GM12878 (cell line): ENCODE data around the gene RAB36. TPM values are rescaled to one million over a fixed set of nuclear protein-coding genes. Genes with fewer than 3 reads are reported as not detected.

Experiments used
- ATAC-seq: fragments of 200-7000 bp; cut with Tn5 transposase; 3 replicates; pipeline ENCODE4 v1.9.1; 2020; ENCODE audit warnings: mild to moderate bottlenecking, moderate library complexity
- BruUV-seq: library from RNA; stranded (reverse); fragments of 400-500 nt; replicated peaks from 2 replicates; lab custom pipeline; 2021; lab: Mats Ljungman, UMichigan
- CTCF ChIA-PET: fragments of 300-600 bp; sonication (Branson Sonifier 250); formaldehyde crosslinking; extraction: SDS; loops from one replicate; lab custom pipeline; 2021; ENCODE audit warnings: inconsistent platforms; lab: Yijun Ruan, JAX
- POLR2A ChIA-PET: fragments of 350-600 bp; formaldehyde crosslinking; extraction: SDS; loops from one replicate; lab custom pipeline; 2021; ENCODE audit warnings: inconsistent platforms; lab: Charles Lee
- RAD21 ChIA-PET: fragments of 300-600 bp; sonication (Branson Sonifier 250); formaldehyde crosslinking; loops from one replicate; lab custom pipeline; 2023; ENCODE audit warnings: antibody characterized with exemption; ENCODE audit not compliant: unreplicated experiment; lab: Charles Lee
- SMC1A ChIA-PET: fragments of 300-600 bp; sonication (Branson Sonifier 250); formaldehyde crosslinking; loops from one replicate; lab custom pipeline; 2023; ENCODE audit not compliant: unreplicated experiment, uncharacterized antibody; lab: Charles Lee
- DNase-seq: peaks from one replicate; pipeline ENCODE4 v3.0.0-alpha.2; 2011; ENCODE audit warnings: low read depth, low spot score
- FAIRE-seq: peaks from 3 replicates; lab custom pipeline; 2011; peaks lifted over from hg19 to GRCh38; lab: Jason Lieb, UNC
- H2AFZ ChIP-seq: 2 replicates; pipeline ENCODE4 v1.6.0; 2011; ENCODE audit warnings: low read depth, low read length, control low read depth; ENCODE audit not compliant: control insufficient read depth
- H3K27ac ChIP-seq: 2 replicates; pipeline ENCODE4 v1.5.1; 2011; ENCODE audit warnings: control low read depth; ENCODE audit not compliant: control insufficient read depth, insufficient read depth
- H3K27me3 ChIP-seq, 2 experiments: replicated peaks in 1 of 2; 2 replicates each; pipeline versions ENCODE4 v1.6.0 to v1.6.1; 2011; ENCODE audit warnings: low read length in 1 of 2; ENCODE audit not compliant: control insufficient read depth in 2 of 2, insufficient read depth in 2 of 2
- H3K36me3 ChIP-seq, 2 experiments: 2 replicates each; pipeline ENCODE4 v1.5.1; 2011; ENCODE audit warnings: low read length in 1 of 2; ENCODE audit not compliant: control insufficient read depth in 2 of 2, insufficient read depth in 2 of 2
- H3K4me1 ChIP-seq: 2 replicates; pipeline ENCODE4 v1.6.1; 2011; ENCODE audit warnings: mild to moderate bottlenecking, low read length, moderate library complexity, mixed read lengths; ENCODE audit not compliant: control insufficient read depth, insufficient read depth
- H3K4me2 ChIP-seq: 2 replicates; pipeline ENCODE4 v1.6.0; 2011; ENCODE audit warnings: control low read depth; ENCODE audit not compliant: control insufficient read depth, insufficient read depth
- H3K4me3 ChIP-seq: fragments of 200-600 bp; sonication (generic); 2 replicates; pipeline ENCODE4 v1.5.1; 2016
- H3K79me2 ChIP-seq: 2 replicates; pipeline ENCODE4 v1.6.0; 2011; ENCODE audit warnings: low read length; ENCODE audit not compliant: control insufficient read depth, insufficient read depth
- H3K9ac ChIP-seq: 2 replicates; pipeline ENCODE4 v1.8.0; 2011; ENCODE audit warnings: low read length, control low read depth, mixed read lengths; ENCODE audit not compliant: control insufficient read depth, insufficient read depth
- H3K9me3 ChIP-seq: replicated peaks from 3 replicates; pipeline ENCODE4 v1.5.1; 2011; ENCODE audit warnings: mild to moderate bottlenecking, low read length; ENCODE audit not compliant: control insufficient read depth, insufficient read depth
- H4K20me1 ChIP-seq: 2 replicates; pipeline ENCODE4 v1.6.0; 2011; ENCODE audit not compliant: control insufficient read depth, insufficient read depth
- ASH2L ChIP-seq: fragments of 300-600, 200-600 bp; sonication (generic); IDR thresholded peaks from 2 replicates; pipeline ENCODE4 v1.6.1; 2017; ENCODE audit warnings: low read depth, mild to moderate bottlenecking, borderline replicate concordance
- EED ChIP-seq: sonication (generic); IDR thresholded peaks from 2 replicates; pipeline ENCODE4 v1.6.1; 2016; ENCODE audit warnings: antibody characterized with exemption, low read depth
- EGR1 ChIP-seq, 2 experiments: IDR thresholded peaks; 1 replicate in 1 of 2; 2 replicates in 1 of 2; pipeline ENCODE4 v1.6.1; 2011 to 2012; ENCODE audit warnings: low read depth in 2 of 2, low read length in 2 of 2, borderline replicate concordance in 1 of 2, mild to moderate bottlenecking in 1 of 2, moderate library complexity in 1 of 2
- ESRRA ChIP-seq: IDR thresholded peaks from 2 replicates; pipeline ENCODE4 v1.6.1; 2012; ENCODE audit warnings: mild to moderate bottlenecking, low read length, improper control_type of control experiment
- GABPA ChIP-seq: IDR thresholded peaks from 2 replicates; pipeline ENCODE4 v1.6.1; 2014; ENCODE audit warnings: antibody characterized with exemption, low read depth, mild to moderate bottlenecking, inconsistent platforms
- HDAC6 ChIP-seq: fragments of 200-600 bp; sonication (generic); IDR thresholded peaks from one replicate; pipeline ENCODE4 v1.8.0; 2017; ENCODE audit warnings: antibody characterized with exemption; ENCODE audit not compliant: unreplicated experiment
- IRF4 ChIP-seq: IDR thresholded peaks from 2 replicates; pipeline ENCODE4 v1.6.1; 2011; ENCODE audit warnings: low read depth, low read length
- JUNB ChIP-seq: IDR thresholded peaks from 2 replicates; pipeline ENCODE4 v1.6.1; 2016; ENCODE audit warnings: antibody characterized with exemption, mild to moderate bottlenecking
- MYC ChIP-seq: IDR thresholded peaks from 2 replicates; pipeline ENCODE4 v1.6.1; 2011; ENCODE audit warnings: mild to moderate bottlenecking, low read length, moderate library complexity, inconsistent platforms; ENCODE audit not compliant: insufficient read depth, insufficient replicate concordance, insufficient read length, severe bottlenecking
- NBN ChIP-seq: fragments of 450-650 bp; IDR thresholded peaks from 2 replicates; pipeline ENCODE4 v1.6.1; 2016
- POLR2A ChIP-seq: IDR thresholded peaks from 2 replicates; pipeline ENCODE4 v1.6.1; 2011; ENCODE audit warnings: low read depth, mild to moderate bottlenecking, low read length
- RB1 ChIP-seq: fragments of 450-650 bp; formaldehyde crosslinking; IDR thresholded peaks from 2 replicates; pipeline ENCODE4 v1.6.1; 2017; ENCODE audit warnings: mild to moderate bottlenecking, borderline replicate concordance
- SMAD1 ChIP-seq: fragments of 450-650 bp; IDR thresholded peaks from 2 replicates; pipeline ENCODE4 v1.6.1; 2018; ENCODE audit warnings: mild to moderate bottlenecking, low read depth; ENCODE audit not compliant: partially characterized antibody
- STAT1 ChIP-seq: fragments of 450-650 bp; conservative IDR thresholded peaks from 2 replicates; pipeline ENCODE4 v1.6.1; 2014; ENCODE audit warnings: antibody characterized with exemption, mild to moderate bottlenecking
- WRNIP1 ChIP-seq: IDR thresholded peaks from 2 replicates; pipeline ENCODE4 v1.6.1; 2011; ENCODE audit warnings: low read depth, low read length, improper control_type of control experiment, borderline replicate concordance
- ZNF217 ChIP-seq: fragments of 450-650 bp; IDR thresholded peaks from 2 replicates; pipeline ENCODE4 v1.6.1; 2017; ENCODE audit warnings: antibody characterized with exemption, mild to moderate bottlenecking
- ZSCAN29 ChIP-seq: fragments of 450-650 bp; IDR thresholded peaks from 2 replicates; pipeline ENCODE4 v1.6.1; 2017; ENCODE audit warnings: mild to moderate bottlenecking, moderate library complexity
- in situ Hi-C: fragments of 300-500 bp; cut with MboI; formaldehyde crosslinking; loops from 9 replicates; pipeline ENCODE4 v1.14.3; 2018; ENCODE audit warnings: mixed read lengths
- intact Hi-C: fragments of 100-400 bp; cut with micrococcal nuclease; formaldehyde crosslinking; loops from one replicate; pipeline ENCODE4 v1.14.2; 2022; ENCODE audit not compliant: unreplicated experiment
- polyA plus RNA-seq, 11 experiments: library from polyadenylated mRNA; depleted of rRNA in 4 of 11; unstranded in 6 of 11; stranded (reverse) in 5 of 11; fragments of >200 nt; fragmentation: Nextera tagmentation in 4 of 11; fragmentation: Illumina TruSeq in 1 of 11; extraction: Ambion mirVana in 4 of 11; extraction: Trizol in 1 of 11; gene quantifications; 1 replicate in 1 of 11; 2 replicates in 10 of 11; pipeline versions ENCODE4 v1.2.1 to v1.2.3, GENCODE V29; 2011 to 2016; ENCODE audit warnings: inconsistent platforms in 2 of 11, missing spikeins in 2 of 11, low read depth in 1 of 11
- total RNA-seq, 4 experiments: library from RNA; depleted of rRNA in 3 of 4; stranded (reverse); fragments of >200 nt in 3 of 4; fragmentation: Illumina TruSeq in 1 of 4; extraction: Trizol in 1 of 4; gene quantifications; 2 replicates each; pipeline versions ENCODE4 v1.2.1 to v1.2.3, GENCODE V29; 2013 to 2021
- TF ChIP-seq, protein P1 (sequence below): fragments of 450-650 bp; IDR thresholded peaks from 2 replicates; pipeline ENCODE4 v1.6.1; 2017; ENCODE audit warnings: low read depth, mild to moderate bottlenecking, moderate library complexity

The RAB36 gene
- total and polyA plus RNA-seq, 10 of the 15 experiments (the other 5 are each of a cell fraction or from before 2014, with no cell fraction given) = 0.31 to 2.7 (median 1.1) TPM

DNA sequence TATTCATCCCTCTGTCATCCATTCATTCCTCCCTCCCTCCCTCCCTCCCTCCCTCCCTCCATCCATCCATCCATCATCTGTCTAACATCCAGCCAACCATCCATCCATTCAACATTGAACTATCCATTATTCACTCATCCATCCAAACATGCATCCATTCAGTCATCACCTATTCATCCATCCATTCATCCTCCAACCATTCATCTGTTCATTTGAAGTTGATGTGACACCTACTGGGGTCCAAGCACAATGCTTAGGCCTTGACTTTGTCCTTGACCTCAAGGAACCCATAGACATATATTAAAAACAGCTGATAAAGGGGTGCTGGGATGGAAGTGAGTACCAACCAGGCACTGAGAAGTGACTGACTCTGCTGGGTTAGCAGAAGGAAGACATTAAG, 61.6 kb downstream of the RAB36 start:
- Histone ChIP-seq H3K36me3 (peaks cover 3 to 12% of the 10 kb centered on the region in 2 experiments; a peak in 3 of 4 replicates), H3K9ac (no peak overlapping the region), H3K9me3 (no peaks in the 10 kb centered on the region), H3K4me3 (no peak overlapping the region), H3K79me2 (no peaks in the 10 kb centered on the region; the same call in none of the 2 replicates), H2AFZ (no peak overlapping the region), H3K27me3 (no peaks in the 10 kb centered on the region), H3K27ac (no peak overlapping the region), H3K4me2 (no peak overlapping the region), H3K4me1 (peaks cover 4% of the 10 kb centered on the region), H4K20me1 (peaks cover 3% of the 10 kb centered on the region; the same call in 1 of the 2 replicates)
- intact Hi-C loops = no loop called here
- SMC1A ChIA-PET = interaction anchor here (0.6 kb wide), 1 partner anchor 1500 kb away, joined by 3 read pairs; no protein-coding TSS in a partner anchor
- RAD21 ChIA-PET = interaction anchor here (0.7 kb wide), 1 partner anchor 19 kb away, joined by 3 read pairs; no protein-coding TSS in a partner anchor
- no TSS peak for BruUV-seq
- no peak for TF ChIP-seq RB1
- no peak for TF ChIP-seq EGR1 (IDR thresholded peaks at IDR 0.05; ENCODE audit: borderline replicate concordance in 1 of 2, low read depth in 2 of 2, low read length in 2 of 2)
- no peak for TF ChIP-seq WRNIP1
- TF ChIP-seq POLR2A = no peak
- TF ChIP-seq HDAC6 = no peak
- no peak for TF ChIP-seq STAT1
- TF ChIP-seq MYC = no peak
- TF ChIP-seq ESRRA = no peak
- no peak for TF ChIP-seq SMAD1
- TF ChIP-seq ZNF217 = no peak
- TF ChIP-seq GABPA = no peak
- TF ChIP-seq NBN = no peak
- no peak for TF ChIP-seq ASH2L
- TF ChIP-seq, protein P1, sequence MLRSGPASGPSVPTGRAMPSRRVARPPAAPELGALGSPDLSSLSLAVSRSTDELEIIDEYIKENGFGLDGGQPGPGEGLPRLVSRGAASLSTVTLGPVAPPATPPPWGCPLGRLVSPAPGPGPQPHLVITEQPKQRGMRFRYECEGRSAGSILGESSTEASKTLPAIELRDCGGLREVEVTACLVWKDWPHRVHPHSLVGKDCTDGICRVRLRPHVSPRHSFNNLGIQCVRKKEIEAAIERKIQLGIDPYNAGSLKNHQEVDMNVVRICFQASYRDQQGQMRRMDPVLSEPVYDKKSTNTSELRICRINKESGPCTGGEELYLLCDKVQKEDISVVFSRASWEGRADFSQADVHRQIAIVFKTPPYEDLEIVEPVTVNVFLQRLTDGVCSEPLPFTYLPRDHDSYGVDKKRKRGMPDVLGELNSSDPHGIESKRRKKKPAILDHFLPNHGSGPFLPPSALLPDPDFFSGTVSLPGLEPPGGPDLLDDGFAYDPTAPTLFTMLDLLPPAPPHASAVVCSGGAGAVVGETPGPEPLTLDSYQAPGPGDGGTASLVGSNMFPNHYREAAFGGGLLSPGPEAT = no peak
- no peak for TF ChIP-seq JUNB
- TF ChIP-seq ZSCAN29 = no peak
- no peak for TF ChIP-seq IRF4
- TF ChIP-seq EED = no peak
- DNase-seq (no peak), FAIRE-seq (no peak), ATAC-seq (no peak)
- POLR2A ChIA-PET = no interaction called here
- CTCF ChIA-PET = interaction anchor here (0.9 to 1.4 kb wide), 2 partner anchors 75 to 136 kb away, joined by 3 to 4 read pairs; no protein-coding TSS in a partner anchor
- in situ Hi-C loops = no loop called here
